DOHH2 (cell line): Measurements from ENCODE around the gene MMP23B.

Source experiments
- H3F3A ChIP-seq: fragments of 200-600 bp; sonication (generic), shearing (Covaris generic); 2 replicates; pipeline ENCODE4 v1.6.0; 2016; ENCODE audit warnings: antibody characterized with exemption, mild to moderate bottlenecking; ENCODE audit not compliant: control insufficient read depth, insufficient read depth
- H3K27ac ChIP-seq: fragments of 200-600 bp; sonication (generic); 2 replicates; pipeline ENCODE4 v1.5.1; 2014; ENCODE audit warnings: low read depth, mild to moderate bottlenecking, low read length, moderate library complexity
- H3K27me3 ChIP-seq: fragments of 200-600 bp; sonication (generic); 2 replicates; pipeline ENCODE4 v1.6.1; 2014; ENCODE audit warnings: mild to moderate bottlenecking, low read length, mixed read lengths; ENCODE audit not compliant: control insufficient read depth
- H3K36me3 ChIP-seq: fragments of 200-600 bp; sonication (generic); 2 replicates; pipeline ENCODE4 v1.6.1; 2014; ENCODE audit warnings: mild to moderate bottlenecking, low read length, moderate library complexity, mixed read lengths; ENCODE audit not compliant: control insufficient read depth
- H3K4me1 ChIP-seq: fragments of 200-600 bp; sonication (generic); 2 replicates; pipeline ENCODE4 v1.6.1; 2014; ENCODE audit warnings: mild to moderate bottlenecking, low read length, mixed read lengths; ENCODE audit not compliant: control insufficient read depth
- H3K4me2 ChIP-seq: fragments of 200-600 bp; sonication (generic); 2 replicates; pipeline ENCODE4 v1.6.0; 2014; ENCODE audit warnings: mild to moderate bottlenecking, low read length, moderate library complexity
- H3K4me3 ChIP-seq: fragments of 200-600 bp; sonication (generic); 2 replicates; pipeline ENCODE4 v1.5.1; 2014; ENCODE audit warnings: mild to moderate bottlenecking, low read length, mixed read lengths
- H3K79me2 ChIP-seq: fragments of 200-600 bp; sonication (generic); 2 replicates; pipeline ENCODE4 v1.6.1; 2014; ENCODE audit warnings: mild to moderate bottlenecking, low read length, mixed read lengths; ENCODE audit not compliant: control insufficient read depth
- H3K9me2 ChIP-seq: fragments of 200-600 bp; sonication (generic); replicated peaks from 2 replicates; pipeline ENCODE4 v1.6.1; 2014; ENCODE audit warnings: mild to moderate bottlenecking, low read length, mixed read lengths; ENCODE audit not compliant: control insufficient read depth
- H3K9me3 ChIP-seq: fragments of 200-600 bp; sonication (generic); 2 replicates; pipeline ENCODE4 v1.6.1; 2014; ENCODE audit warnings: antibody characterized with exemption, low read length, mixed read lengths; ENCODE audit not compliant: control insufficient read depth, insufficient read depth
- H4K20me1 ChIP-seq: fragments of 200-600 bp; sonication (generic); 2 replicates; pipeline ENCODE4 v1.6.0; 2014; ENCODE audit warnings: low read depth, mild to moderate bottlenecking, antibody characterized with exemption, low read length, moderate library complexity; ENCODE audit not compliant: control insufficient read depth, insufficient read depth
- CTCF ChIP-seq: fragments of 200-600 bp; sonication (generic); IDR thresholded peaks from one replicate; pipeline ENCODE4 v1.5.1; 2014; ENCODE audit warnings: antibody characterized with exemption, mild to moderate bottlenecking, low read depth, low read length; ENCODE audit not compliant: poor library complexity, severe bottlenecking
- EZH2phosphoT487 ChIP-seq: fragments of 200-600 bp; sonication (generic); IDR thresholded peaks from 2 replicates; pipeline ENCODE4 v1.6.1; 2017; ENCODE audit warnings: borderline replicate concordance, mild to moderate bottlenecking, antibody characterized with exemption, low read length, moderate library complexity, mixed read lengths

Gene MMP23B

DNA sequence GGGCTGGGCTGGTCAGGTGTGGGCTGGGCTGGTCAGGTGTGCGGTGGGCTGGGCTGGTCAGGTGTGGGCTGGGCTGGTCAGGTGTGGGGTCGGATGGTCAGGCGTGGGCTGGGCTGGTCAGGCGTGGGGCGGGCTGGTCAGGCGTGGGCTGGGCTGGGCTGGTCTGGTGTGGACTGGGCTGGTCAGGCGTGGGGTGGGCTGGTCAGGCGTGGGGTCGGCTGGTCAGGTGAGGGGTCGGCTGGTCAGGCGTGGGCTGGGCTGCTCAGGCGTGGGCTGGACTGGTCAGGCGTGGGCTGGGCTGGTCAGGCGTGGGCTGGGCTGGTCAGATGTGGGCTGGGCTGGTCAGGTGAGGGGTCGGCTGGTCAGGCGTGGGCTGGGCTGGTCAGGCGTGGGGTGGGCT, 26.2 kb upstream of the MMP23B start:
- no peak overlapping the region for H3K27ac ChIP-seq
- H3K4me3 ChIP-seq, result no peak overlapping the region
- no peaks in the 10 kb centered on the region for H3K9me2 ChIP-seq
- peaks cover 3% of the 10 kb centered on the region for H3F3A ChIP-seq
- H3K79me2 ChIP-seq, result no peaks in the 10 kb centered on the region
- no peaks in the 10 kb centered on the region for H4K20me1 ChIP-seq
- H3K4me1 ChIP-seq, result peaks cover 34% of the 10 kb centered on the region
- no peaks in the 10 kb centered on the region for H3K36me3 ChIP-seq
- no peaks in the 10 kb centered on the region for H3K9me3 ChIP-seq
- TF ChIP-seq EZH2phosphoT487 (no peak), CTCF (no peak)
- H3K27me3 ChIP-seq, result peaks cover 25% of the 10 kb centered on the region
- no peak overlapping the region for H3K4me2 ChIP-seq

- H3K79me2 ChIP-seq, result no peaks in the 10 kb centered on the region
- TF ChIP-seq CTCF (no peak), EZH2phosphoT487 (no peak)
- H4K20me1 ChIP-seq, result no peaks in the 10 kb centered on the region
- peaks cover 20% of the 10 kb centered on the region for H3K27me3 ChIP-seq
- H3K36me3 ChIP-seq, result no peaks in the 10 kb centered on the region
- peaks cover 34% of the 10 kb centered on the region for H3K4me1 ChIP-seq
- H3F3A ChIP-seq, result peaks cover 6% of the 10 kb centered on the region
- no peaks in the 10 kb centered on the region for H3K9me2 ChIP-seq
- no peak overlapping the region for H3K4me2 ChIP-seq
- no peak overlapping the region for H3K27ac ChIP-seq
- no peaks in the 10 kb centered on the region for H3K9me3 ChIP-seq
- H3K4me3 ChIP-seq, result no peak overlapping the region
Measured at GRCh38 chr1:1606232-1606631, 25.7 kb upstream of the MMP23B start.

GRCh38 chr1:1609822-1610485, 22.0 kb upstream of the MMP23B start:
- H3K9me2 ChIP-seq, result no peaks in the 10 kb centered on the region
- no peak overlapping the region for H3K4me2 ChIP-seq
- 0 out of 2 replicates have a peak, but pooled peaks cover under 1% of the 10 kb centered on the region for H3K27me3 ChIP-seq
- H3K4me1 ChIP-seq, result peaks cover 29% of the 10 kb centered on the region
- H3K36me3 ChIP-seq, result no peaks in the 10 kb centered on the region
- H3K27ac ChIP-seq, result no peak overlapping the region
- H3K79me2 ChIP-seq, result peaks cover 13% of the 10 kb centered on the region
- peaks cover 6% of the 10 kb centered on the region; the same call in 1 of the 2 replicates for H3F3A ChIP-seq
- H3K9me3 ChIP-seq, result no peaks in the 10 kb centered on the region
- no peaks in the 10 kb centered on the region for H4K20me1 ChIP-seq
- H3K4me3 ChIP-seq, result no peak overlapping the region
- TF ChIP-seq EZH2phosphoT487 (no peak), CTCF (no peak)
